HG02973 (cell line): ENCODE data around the gene LRFN4.

Source experiments
- ATAC-seq: cut with Tn5 transposase; IDR thresholded peaks from one replicate; pipeline ENCODE4 v1.9.1; 2021; ENCODE audit warnings: moderate library complexity; ENCODE audit not compliant: unreplicated experiment

The LRFN4 gene

GRCh38 chr11:66887526-66887925 is 30.7 kb downstream of the LRFN4 start:
- ATAC-seq: no peak

- no peak for ATAC-seq
These were observed 31.4 kb downstream of the LRFN4 start for GRCh38 chr11:66888282-66888681.

- ATAC-seq: no peak
These were observed 33.1 kb downstream of the LRFN4 start for GRCh38 chr11:66889960-66890359.

GRCh38 chr11:66891851-66892660 is 35.2 kb downstream of the LRFN4 start:
- peak; percentile 87 for ATAC-seq

- ATAC-seq: no peak
These were observed 36.0 kb downstream of the LRFN4 start for GRCh38 chr11:66892911-66893310.

GRCh38 chr11:66894141-66894540 is 37.3 kb downstream of the LRFN4 start:
- ATAC-seq: no peak

- no peak for ATAC-seq
These were observed 45.1 kb downstream of the LRFN4 start for GRCh38 chr11:66901964-66902390.

GRCh38 chr11:66902486-66903177 is 45.8 kb downstream of the LRFN4 start:
- no peak for ATAC-seq

GRCh38 chr11:66904055-66904454 is 47.2 kb downstream of the LRFN4 start:
- ATAC-seq: no peak

GRCh38 chr11:66904561-66904960 is 47.7 kb downstream of the LRFN4 start:
- no peak for ATAC-seq

GRCh38 chr11:66904981-66905521 is 48.2 kb downstream of the LRFN4 start:
- no peak for ATAC-seq

GRCh38 chr11:66905631-66906030 is 48.8 kb downstream of the LRFN4 start:
- no peak for ATAC-seq

GRCh38 chr11:66906061-66906733 is 49.3 kb downstream of the LRFN4 start:
- ATAC-seq: no peak

- no peak for ATAC-seq
These were observed 51.1 kb downstream of the LRFN4 start for GRCh38 chr11:66907751-66908630.

- ATAC-seq: no peak
These were observed 52.3 kb downstream of the LRFN4 start for GRCh38 chr11:66909181-66909580.

GRCh38 chr11:66910016-66910415 is 53.2 kb downstream of the LRFN4 start:
- ATAC-seq: no peak
